HCT116 (cell line): Measurements from ENCODE around the gene CTRB2. TPM values are rescaled to one million over a fixed set of nuclear protein-coding genes. Genes with fewer than 3 reads are reported as not detected.

Experiments
- ATAC-seq: fragments of 200-7000 bp; cut with Tn5 transposase; 2 replicates; pipeline ENCODE4 v1.9.1; 2020; ENCODE audit warnings: mild to moderate bottlenecking, moderate library complexity
- BruUV-seq: library from RNA; stranded (reverse); fragments of 400-500 nt; replicated peaks from 2 replicates; lab custom pipeline; 2021; lab: Mats Ljungman, UMichigan
- CTCF ChIA-PET: fragments of 300-600 bp; sonication (Branson Sonifier 250); formaldehyde crosslinking; loops from one replicate; lab custom pipeline; 2021; ENCODE audit warnings: antibody characterized with exemption; lab: Charles Lee
- POLR2A ChIA-PET: fragments of 300-600, 350-600 bp; sonication (Branson Sonifier 250); formaldehyde crosslinking; loops from one replicate; lab custom pipeline; 2021; ENCODE audit warnings: antibody characterized with exemption; lab: Charles Lee
- RAD21 ChIA-PET, 2 experiments: fragments of 300-600 bp; sonication (Branson Sonifier 250); formaldehyde crosslinking; loops; one replicate each; lab custom pipeline; 2023; ENCODE audit warnings: low total read pairs in 2 of 2; ENCODE audit not compliant: uncharacterized antibody in 2 of 2, unreplicated experiment in 2 of 2, low non-redundant PET in 1 of 2; lab: Charles Lee
- DNase-seq: peaks from one replicate; pipeline ENCODE4 v3.0.0-alpha.2; 2010; ENCODE audit warnings: low read depth, low spot score
- H2AFZ ChIP-seq: fragments of 200-600 bp; shearing (Covaris generic), sonication (generic); 2 replicates; pipeline ENCODE4 v1.6.1; 2017; ENCODE audit warnings: low read depth, mixed run types, mixed read lengths, antibody characterized with exemption, low read length; ENCODE audit not compliant: poor library complexity, severe bottlenecking
- H3K27ac ChIP-seq: 2 replicates; pipeline ENCODE4 v1.5.1; 2012; ENCODE audit warnings: low read depth, low read length
- H3K27me3 ChIP-seq: fragments of 200-600 bp; sonication (generic); 2 replicates; pipeline ENCODE4 v1.6.1; 2016; ENCODE audit warnings: mixed run types, low read length, mixed read lengths; ENCODE audit not compliant: insufficient read depth
- H3K36me3 ChIP-seq, 2 experiments: fragments of 200-500 bp in 1 of 2; fragments of 200-600 bp in 1 of 2; sonication (Bioruptor generic) in 1 of 2; sonication (generic) in 1 of 2; 2 replicates each; pipeline versions ENCODE4 v1.5.1 to v1.6.1; 2014 to 2016; ENCODE audit warnings: low read length in 2 of 2, inconsistent platforms in 1 of 2, mixed read lengths in 1 of 2, mixed run types in 1 of 2; ENCODE audit not compliant: insufficient read depth in 2 of 2, control insufficient read depth in 1 of 2
- H3K4me1 ChIP-seq, 2 experiments: fragments of 200-600 bp in 1 of 2; sonication (generic) in 1 of 2; 2 replicates each; pipeline versions ENCODE4 v1.5.1 to v1.6.1; 2012 to 2017; ENCODE audit warnings: low read length in 2 of 2, inconsistent platforms in 1 of 2, mild to moderate bottlenecking in 1 of 2, mixed read lengths in 1 of 2, mixed run types in 1 of 2, moderate library complexity in 1 of 2; ENCODE audit not compliant: insufficient read depth in 2 of 2, control insufficient read depth in 1 of 2
- H3K4me2 ChIP-seq: fragments of 200-600 bp; sonication (generic); 2 replicates; pipeline ENCODE4 v1.6.1; 2017; ENCODE audit warnings: mixed run types, low read length, mixed read lengths
- H3K4me3 ChIP-seq, 2 experiments: fragments of 200-600 bp in 1 of 2; sonication (generic) in 1 of 2; replicated peaks in 1 of 2; 2 replicates each; pipeline ENCODE4 v1.5.1; 2011 to 2016; ENCODE audit warnings: low read length in 2 of 2, control low read depth in 1 of 2, low read depth in 1 of 2, mild to moderate bottlenecking in 1 of 2, mixed read lengths in 1 of 2, mixed run types in 1 of 2
- H3K79me2 ChIP-seq: fragments of 200-600 bp; sonication (generic); 2 replicates; pipeline ENCODE4 v1.6.1; 2017; ENCODE audit warnings: mild to moderate bottlenecking, mixed run types, low read length, moderate library complexity, mixed read lengths; ENCODE audit not compliant: insufficient read depth
- H3K9ac ChIP-seq: fragments of 200-600 bp; sonication (generic); 2 replicates; pipeline ENCODE4 v1.6.1; 2016; ENCODE audit warnings: low read length, mixed read lengths
- H3K9me2 ChIP-seq: fragments of 200-600 bp; sonication (generic), shearing (Covaris generic); 2 replicates; pipeline ENCODE4 v1.6.1; 2017; ENCODE audit warnings: mixed run types, mild to moderate bottlenecking, moderate library complexity; ENCODE audit not compliant: insufficient read depth
- H3K9me3 ChIP-seq, 2 experiments: fragments of 200-500 bp in 1 of 2; fragments of 200-600 bp in 1 of 2; sonication (Bioruptor generic) in 1 of 2; sonication (generic) in 1 of 2; 2 replicates each; pipeline ENCODE4 v1.6.1; 2014 to 2017; ENCODE audit warnings: low read length in 2 of 2, mixed read lengths in 2 of 2, inconsistent platforms in 1 of 2, low read depth in 1 of 2, mild to moderate bottlenecking in 1 of 2, mixed run types in 1 of 2, moderate library complexity in 1 of 2; ENCODE audit not compliant: control insufficient read depth in 1 of 2, insufficient read depth in 1 of 2
- H4K20me1 ChIP-seq: fragments of 200-600 bp; sonication (generic), shearing (Covaris generic); 2 replicates; pipeline ENCODE4 v1.6.1; 2017; ENCODE audit warnings: mixed run types, mild to moderate bottlenecking, moderate library complexity; ENCODE audit not compliant: insufficient read depth
- CBX3 ChIP-seq: IDR thresholded peaks from 2 replicates; pipeline ENCODE4 v1.6.1; 2012; ENCODE audit warnings: low read depth
- CEBPB ChIP-seq: IDR thresholded peaks from 2 replicates; pipeline ENCODE4 v1.6.1; 2012; ENCODE audit warnings: low read depth
- EGR1 ChIP-seq: IDR thresholded peaks from 2 replicates; pipeline ENCODE4 v1.6.1; 2012; ENCODE audit warnings: low read depth
- ELF1 ChIP-seq: IDR thresholded peaks from 2 replicates; pipeline ENCODE4 v1.6.1; 2012; ENCODE audit warnings: low read depth, borderline replicate concordance
- EZH2phosphoT487 ChIP-seq: fragments of 200-600 bp; IDR thresholded peaks from 2 replicates; pipeline ENCODE4 v1.6.1; 2018; ENCODE audit warnings: antibody characterized with exemption, borderline replicate concordance
- FOSL1 ChIP-seq: IDR thresholded peaks from 2 replicates; pipeline ENCODE4 v1.6.1; 2012; ENCODE audit warnings: low read depth
- POLR2AphosphoS5 ChIP-seq: IDR thresholded peaks from 2 replicates; pipeline ENCODE4 v1.6.1; 2011; ENCODE audit warnings: mild to moderate bottlenecking, low read depth, low read length, moderate library complexity
- SIN3A ChIP-seq: IDR thresholded peaks from 2 replicates; pipeline ENCODE4 v1.6.1; 2012; ENCODE audit warnings: low read depth
- SP1 ChIP-seq: IDR thresholded peaks from 2 replicates; pipeline ENCODE4 v1.6.1; 2012; ENCODE audit warnings: low read depth
- ZFX ChIP-seq: fragments of 450-650 bp; IDR thresholded peaks from 2 replicates; pipeline ENCODE4 v1.6.1; 2017
- intact Hi-C: fragments of 100-400 bp; cut with micrococcal nuclease; formaldehyde crosslinking; loops from 2 replicates; pipeline ENCODE4 v1.10.0; 2022
- total RNA-seq: library from RNA; stranded (reverse); gene quantifications from one replicate; pipeline ENCODE4 v1.2.1, GENCODE V29; 2021; ENCODE audit not compliant: unreplicated experiment
- TF ChIP-seq, protein P1 (sequence below), 3 experiments: fragments of 200-600 bp in 1 of 3; sonication (generic) in 1 of 3; IDR thresholded peaks in 2 of 3; conservative IDR thresholded peaks in 1 of 3; 2 replicates each; pipeline ENCODE4 v1.5.1; 2012 to 2017; ENCODE audit warnings: low read depth in 2 of 3, low read length in 2 of 3, antibody characterized with exemption in 1 of 3, borderline replicate concordance in 1 of 3, control low read depth in 1 of 3, mild to moderate bottlenecking in 1 of 3, mixed read lengths in 1 of 3, mixed run types in 1 of 3, moderate library complexity in 1 of 3; ENCODE audit not compliant: insufficient read depth in 1 of 3
- TF ChIP-seq, protein P2 (sequence below): IDR thresholded peaks from 2 replicates; pipeline ENCODE4 v1.6.1; 2012
- TF ChIP-seq, protein P3 (sequence below): IDR thresholded peaks from 2 replicates; pipeline ENCODE4 v1.6.1; 2012
- TF ChIP-seq, protein P4 (sequence below): IDR thresholded peaks from 2 replicates; pipeline ENCODE4 v1.6.1; 2011; ENCODE audit warnings: mild to moderate bottlenecking, low read length, moderate library complexity; ENCODE audit not compliant: insufficient replicate concordance; ENCODE audit errors: extremely low read depth

The CTRB2 gene
- total RNA-seq, 1 experiment from 2014 or later = 10.0 TPM

DNA sequence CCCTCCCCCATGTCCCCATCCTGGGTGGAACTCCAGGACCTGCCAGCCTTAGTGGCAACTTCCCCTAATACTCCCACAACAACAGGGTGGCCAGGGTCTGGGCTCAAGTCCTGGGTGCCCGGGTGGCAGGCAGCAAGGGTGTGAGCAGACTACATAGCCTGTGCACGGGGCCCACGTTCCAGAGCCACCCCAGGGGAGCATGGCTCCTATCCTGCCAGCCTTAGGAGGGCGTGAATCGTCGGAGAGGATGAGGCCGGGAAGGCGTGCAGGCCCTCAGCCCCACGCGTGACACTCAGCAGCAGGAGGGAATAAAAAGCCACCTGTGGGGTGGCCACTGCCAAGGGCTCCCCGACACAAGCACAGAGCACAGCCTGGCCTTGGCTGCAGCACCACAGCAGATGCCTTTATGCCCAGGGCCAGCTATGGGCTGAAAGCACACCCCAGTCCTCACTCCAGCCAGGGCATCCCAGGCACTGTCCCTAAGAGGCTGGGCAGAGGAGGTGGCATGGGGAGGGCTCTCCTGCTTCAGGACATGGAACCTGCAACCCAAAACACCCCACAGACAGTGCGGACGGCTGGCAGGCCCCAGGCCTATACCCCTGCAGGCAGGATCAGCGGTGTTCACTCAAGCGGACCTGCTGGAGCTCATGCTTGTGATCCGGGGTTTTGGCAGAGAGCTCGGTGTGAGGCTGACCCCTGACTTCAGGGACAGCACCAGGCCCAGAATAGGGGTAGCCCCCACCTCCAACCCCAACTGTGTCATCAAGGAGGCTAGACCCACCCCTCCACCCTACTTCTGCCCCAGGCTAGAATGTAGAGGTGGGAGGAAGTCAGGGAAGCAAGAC, 41.8 kb upstream of the CTRB2 start:
- Histone ChIP-seq H2AFZ (no peak overlapping the region), H3K79me2 (peaks cover 80% of the 10 kb centered on the region), H3K36me3 (no peaks in the 10 kb centered on the region; a peak in 1 of 4 replicates), H3K27me3 (no peaks in the 10 kb centered on the region), H3K9ac (0 out of 2 replicates have a peak overlapping the region, but pooled peaks have one; percentile 91), H3K4me3 (no peak overlapping the region), H4K20me1 (no peaks in the 10 kb centered on the region), H3K27ac (peak overlapping the region; percentile 97; the same call in 1 of the 2 replicates), H3K9me2 (no peaks in the 10 kb centered on the region), H3K4me1 (peaks cover 72 to 87% of the 10 kb centered on the region in 2 experiments), H3K9me3 (no peaks in the 10 kb centered on the region), H3K4me2 (peak overlapping the region; percentile 85)
- intact Hi-C loops = no loop called here
- RAD21 ChIA-PET = interaction anchor here in 1 of 2 experiments (0.9 kb wide), 1 partner anchor 56 kb away, joined by 3 read pairs; no protein-coding TSS in a partner anchor
- TF ChIP-seq, protein P1, sequence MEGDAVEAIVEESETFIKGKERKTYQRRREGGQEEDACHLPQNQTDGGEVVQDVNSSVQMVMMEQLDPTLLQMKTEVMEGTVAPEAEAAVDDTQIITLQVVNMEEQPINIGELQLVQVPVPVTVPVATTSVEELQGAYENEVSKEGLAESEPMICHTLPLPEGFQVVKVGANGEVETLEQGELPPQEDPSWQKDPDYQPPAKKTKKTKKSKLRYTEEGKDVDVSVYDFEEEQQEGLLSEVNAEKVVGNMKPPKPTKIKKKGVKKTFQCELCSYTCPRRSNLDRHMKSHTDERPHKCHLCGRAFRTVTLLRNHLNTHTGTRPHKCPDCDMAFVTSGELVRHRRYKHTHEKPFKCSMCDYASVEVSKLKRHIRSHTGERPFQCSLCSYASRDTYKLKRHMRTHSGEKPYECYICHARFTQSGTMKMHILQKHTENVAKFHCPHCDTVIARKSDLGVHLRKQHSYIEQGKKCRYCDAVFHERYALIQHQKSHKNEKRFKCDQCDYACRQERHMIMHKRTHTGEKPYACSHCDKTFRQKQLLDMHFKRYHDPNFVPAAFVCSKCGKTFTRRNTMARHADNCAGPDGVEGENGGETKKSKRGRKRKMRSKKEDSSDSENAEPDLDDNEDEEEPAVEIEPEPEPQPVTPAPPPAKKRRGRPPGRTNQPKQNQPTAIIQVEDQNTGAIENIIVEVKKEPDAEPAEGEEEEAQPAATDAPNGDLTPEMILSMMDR (IDR thresholded peaks at IDR 0.05 in 2 of 3, conservative IDR thresholded peaks at IDR 0.05 in 1 of 3; ENCODE audit: borderline replicate concordance in 1 of 3, insufficient read depth in 1 of 3, low read depth in 2 of 3, low read length in 2 of 3) = no peak
- TF ChIP-seq ZFX (no peak), SP1 (no peak), CEBPB (no peak), FOSL1 (no peak), CBX3 (no peak), ELF1 (no peak), SIN3A (no peak), POLR2AphosphoS5 (no peak), EZH2phosphoT487 (no peak), EGR1 (no peak)
- TF ChIP-seq, protein P2, sequence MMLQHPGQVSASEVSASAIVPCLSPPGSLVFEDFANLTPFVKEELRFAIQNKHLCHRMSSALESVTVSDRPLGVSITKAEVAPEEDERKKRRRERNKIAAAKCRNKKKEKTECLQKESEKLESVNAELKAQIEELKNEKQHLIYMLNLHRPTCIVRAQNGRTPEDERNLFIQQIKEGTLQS = no peak
- TF ChIP-seq, protein P3, sequence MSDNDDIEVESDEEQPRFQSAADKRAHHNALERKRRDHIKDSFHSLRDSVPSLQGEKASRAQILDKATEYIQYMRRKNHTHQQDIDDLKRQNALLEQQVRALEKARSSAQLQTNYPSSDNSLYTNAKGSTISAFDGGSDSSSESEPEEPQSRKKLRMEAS = no peak
- TF ChIP-seq, protein P4, sequence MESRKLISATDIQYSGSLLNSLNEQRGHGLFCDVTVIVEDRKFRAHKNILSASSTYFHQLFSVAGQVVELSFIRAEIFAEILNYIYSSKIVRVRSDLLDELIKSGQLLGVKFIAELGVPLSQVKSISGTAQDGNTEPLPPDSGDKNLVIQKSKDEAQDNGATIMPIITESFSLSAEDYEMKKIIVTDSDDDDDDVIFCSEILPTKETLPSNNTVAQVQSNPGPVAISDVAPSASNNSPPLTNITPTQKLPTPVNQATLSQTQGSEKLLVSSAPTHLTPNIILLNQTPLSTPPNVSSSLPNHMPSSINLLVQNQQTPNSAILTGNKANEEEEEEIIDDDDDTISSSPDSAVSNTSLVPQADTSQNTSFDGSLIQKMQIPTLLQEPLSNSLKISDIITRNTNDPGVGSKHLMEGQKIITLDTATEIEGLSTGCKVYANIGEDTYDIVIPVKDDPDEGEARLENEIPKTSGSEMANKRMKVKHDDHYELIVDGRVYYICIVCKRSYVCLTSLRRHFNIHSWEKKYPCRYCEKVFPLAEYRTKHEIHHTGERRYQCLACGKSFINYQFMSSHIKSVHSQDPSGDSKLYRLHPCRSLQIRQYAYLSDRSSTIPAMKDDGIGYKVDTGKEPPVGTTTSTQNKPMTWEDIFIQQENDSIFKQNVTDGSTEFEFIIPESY = no peak
- ATAC-seq (no peak), DNase-seq (no peak)
- BruUV-seq = no TSS peak
- CTCF ChIA-PET = no interaction called here
- POLR2A ChIA-PET = interaction anchor here (2.1 kb wide), 1 partner anchor 57 kb away, joined by 5 read pairs; no protein-coding TSS in a partner anchor
